ENCODE measurements around the gene SDF2L1. TPM values are rescaled to one million over a fixed set of nuclear protein-coding genes. Genes with fewer than 3 reads are reported as not detected.
"Not testable (repeated sequence)": the region's sequence is repeated elsewhere in the genome, so short reads cannot be mapped to it uniquely, and the experiment has no call there.

The SDF2L1 gene
- total and polyA plus RNA-seq, 2 of the 13 experiments (the other 11 are each of a cell fraction or from before 2014, with no cell fraction given) = 18.0 to 57.4 TPM

GRCh38 chr22:21606775-21607174 lies 35.3 kb upstream of the SDF2L1 start (continued):
- TF ChIP-seq ZBTB44 (CRISPR knock-in tag; IDR thresholded peaks at IDR 0.05) (no peak), RXRB (CRISPR knock-in tag; IDR thresholded peaks at IDR 0.05; ENCODE audit: borderline replicate concordance) (no peak), U2AF1 (optimal IDR thresholded peaks at IDR 0.05; ENCODE audit: low read depth, low read length) (no peak), NCOR1 (IDR thresholded peaks at IDR 0.05; ENCODE audit: borderline replicate concordance, low read length) (no peak), DPF2 (CRISPR knock-in tag; IDR thresholded peaks at IDR 0.05; ENCODE audit: borderline replicate concordance, low read depth) (no peak), CSRNP1 (CRISPR knock-in tag; IDR thresholded peaks at IDR 0.05) (no peak), GATAD1 (CRISPR knock-in tag; IDR thresholded peaks at IDR 0.05) (no peak)

- H3K9ac ChIP-seq (ENCODE audit: insufficient read depth, low read depth, low read length); CTCF ChIA-PET (ENCODE audit: low intra/inter-chr PET ratio, low total read pairs); intact Hi-C loops (cut with micrococcal nuclease; ENCODE audit: unreplicated experiment); H3K4me1 ChIP-seq (ENCODE audit: insufficient read depth, low read length); H3K4me2 ChIP-seq (ENCODE audit: low read depth, low read length); H3K9me3 ChIP-seq (ENCODE audit: low read length); H3K4me3 ChIP-seq (replicated peaks in 1 of 3; ENCODE audit: insufficient read depth in 1 of 3, low read depth in 2 of 3, low read length in 3 of 3); H3K27me3 ChIP-seq (ENCODE audit: control insufficient read depth in 1 of 2, insufficient read depth in 2 of 2, low read length in 2 of 2); FAIRE-seq; in situ Hi-C loops (cut with HindIII; ENCODE audit: extremely low pct_ligation_motif_present, low pct_unique_long_range_greater_than_20kb); DNase-seq (ENCODE audit: low spot score); BruUV-seq (replicated peaks); H2AFZ ChIP-seq (ENCODE audit: low read length); ATAC-seq; H3K27ac ChIP-seq (ENCODE audit: extremely low read length, insufficient read depth, low read length): not testable (repeated sequence)
- 98% methylated on average over 11 of the region's 11 CpGs for WGBS (ENCODE audit: low lambda C conversion rate)
- Histone ChIP-seq H4K20me1 (ENCODE audit: insufficient read depth, low read length) (peaks cover 22% of the 10 kb centered on the region), H3K36me3 (replicated peaks in 1 of 2; ENCODE audit: control insufficient read depth in 1 of 2, insufficient read depth in 2 of 2, low read length in 2 of 2) (peaks cover 24 to 60% of the 10 kb centered on the region in 2 experiments), H3K79me2 (ENCODE audit: insufficient read depth, low read length) (peaks cover 57% of the 10 kb centered on the region)
- POLR2A ChIA-PET = interaction anchor here (1.1 kb wide), 1 partner anchor 19 kb away, joined by 4 read pairs; the partner anchor contains the start of gene YDJC
Observed at GRCh38 chr22:21609556-21610157, 32.4 kb upstream of the SDF2L1 start.
